Naive B cell (primary cell): ENCODE results near the gene NFASC. TPM values are rescaled to one million over a fixed set of nuclear protein-coding genes. Genes with fewer than 3 reads are reported as not detected.

Experiments
- ATAC-seq, 2 donors: fragments of 150-1000 bp; cut with Tn5 transposase; 2 replicates each; pipeline ENCODE4 v1.10.0; 2021; ENCODE audit warnings: low read depth in 2 of 2, mild to moderate bottlenecking in 2 of 2, moderate library complexity in 2 of 2
- DNase-seq: peaks from one replicate; pipeline ENCODE4 v3.0.0; 2022
- H3K27ac Mint-ChIP-seq, 6 donors: one replicate each; pipeline ENCODE4 v1.8.0; 2020 to 2022; ENCODE audit warnings: mild to moderate bottlenecking in 6 of 6, mixed read lengths in 6 of 6, moderate library complexity in 5 of 6, inconsistent platforms in 2 of 6
- H3K27me3 Mint-ChIP-seq, 3 donors: one replicate each; pipeline ENCODE4 v1.8.0; 2021 to 2022; ENCODE audit warnings: mixed read lengths in 3 of 3, mild to moderate bottlenecking in 1 of 3
- H3K36me3 Mint-ChIP-seq, 2 donors: one replicate each; pipeline ENCODE4 v1.8.0; 2020 to 2022; ENCODE audit warnings: mixed read lengths in 2 of 2, inconsistent platforms in 1 of 2, mild to moderate bottlenecking in 1 of 2
- H3K4me1 Mint-ChIP-seq, 3 donors: one replicate each; pipeline ENCODE4 v1.8.0; 2020 to 2022; ENCODE audit warnings: mixed read lengths in 3 of 3, inconsistent platforms in 1 of 3, mild to moderate bottlenecking in 1 of 3, moderate library complexity in 1 of 3
- H3K4me3 Mint-ChIP-seq, 8 donors: one replicate each; pipeline ENCODE4 v1.8.0; 2020 to 2022; ENCODE audit warnings: mild to moderate bottlenecking in 8 of 8, mixed read lengths in 8 of 8, moderate library complexity in 8 of 8, inconsistent platforms in 2 of 8
- H3K9me3 Mint-ChIP-seq, 7 donors: one replicate each; pipeline ENCODE4 v1.8.0; 2020 to 2022; ENCODE audit warnings: mixed read lengths in 7 of 7, mild to moderate bottlenecking in 5 of 7, inconsistent platforms in 2 of 7, moderate library complexity in 1 of 7
- polyA plus RNA-seq, 6 donors: library from polyadenylated mRNA; unstranded; fragments of 300-500 nt; fragmentation: Illumina TruSeq; gene quantifications; one replicate each; pipeline ENCODE4 v1.2.3, GENCODE V29; 2021; ENCODE audit warnings: low read depth in 6 of 6

NFASC gene
- polyA plus RNA-seq, 6 donors from 2014 or later: 0.04 TPM; not detected in 5

DNA sequence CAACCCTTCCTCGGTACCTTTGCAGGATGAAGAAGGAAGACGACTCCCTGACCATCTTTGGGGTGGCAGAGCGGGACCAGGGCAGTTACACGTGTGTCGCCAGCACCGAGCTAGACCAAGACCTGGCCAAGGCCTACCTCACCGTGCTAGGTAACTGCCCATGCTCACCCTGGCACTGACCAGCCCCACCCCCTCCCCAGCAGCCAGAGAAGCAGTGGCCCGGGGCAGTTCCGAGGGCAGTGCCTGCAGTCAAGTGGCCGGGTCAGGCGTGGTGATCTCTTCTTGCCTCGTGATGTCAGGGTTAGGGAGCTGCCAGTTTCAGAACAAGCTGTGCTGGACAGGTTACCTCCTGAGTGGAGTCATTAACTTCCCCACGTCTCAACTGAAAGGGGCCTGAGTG is 106.0 kb downstream of the NFASC start:
- Mint-ChIP-seq H3K4me3 (no peak overlapping the region), H3K27ac (no peak overlapping the region), H3K27me3 (peaks cover 13 to 42% (median 38%) of the 10 kb centered on the region in 3 donors), H3K9me3 (no peaks in the 10 kb centered on the region), H3K36me3 (no peaks in the 10 kb centered on the region), H3K4me1 (peaks cover 22 to 28% (median 24%) of the 10 kb centered on the region in 3 donors)
- DNase-seq (no peak), ATAC-seq (no peak)

DNA sequence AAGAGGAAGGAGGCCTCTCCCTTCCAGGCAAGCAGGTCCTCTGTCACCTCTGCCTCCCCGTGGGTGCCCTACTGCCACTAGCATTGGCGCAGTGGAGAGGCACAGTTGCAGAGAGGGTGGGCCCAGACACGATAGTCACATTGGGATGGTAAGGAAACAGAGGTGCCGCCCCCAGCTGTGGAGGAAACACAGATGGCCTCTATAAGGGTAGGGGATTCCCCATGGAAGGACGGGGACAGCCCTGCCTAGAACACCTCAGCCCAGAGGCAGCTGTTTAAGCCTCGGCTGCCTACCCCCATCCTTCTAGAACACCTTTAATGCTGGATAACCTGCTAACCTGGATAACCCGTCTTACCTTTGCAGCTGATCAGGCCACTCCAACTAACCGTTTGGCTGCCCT is 106.7 kb downstream of the NFASC start:
- peak; percentile 48 for DNase-seq
- H3K27me3 Mint-ChIP-seq: peaks cover 19 to 44% (median 32%) of the 10 kb centered on the region in 3 donors

DNA sequence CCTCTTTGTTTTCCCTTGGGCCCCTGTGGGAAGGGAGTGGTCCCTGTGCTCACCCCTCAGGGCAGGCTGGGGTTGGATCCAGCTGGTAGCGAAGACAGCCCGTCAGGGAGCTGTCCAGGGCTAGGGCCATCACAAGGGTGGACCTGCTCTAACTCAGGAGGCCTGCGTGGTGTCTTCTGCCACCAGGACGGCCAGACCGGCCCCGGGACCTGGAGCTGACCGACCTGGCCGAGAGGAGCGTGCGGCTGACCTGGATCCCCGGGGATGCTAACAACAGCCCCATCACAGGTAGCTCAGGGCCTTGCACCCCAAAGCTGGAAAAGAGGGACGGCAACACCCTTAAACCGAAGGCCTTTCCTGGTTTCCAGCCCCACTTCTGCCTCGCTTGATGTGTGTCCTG is 108.1 kb downstream of the NFASC start:
- Mint-ChIP-seq H3K4me1 (peaks cover 30 to 34% (median 32%) of the 10 kb centered on the region in 3 donors), H3K27me3 (peaks cover 28 to 43% (median 32%) of the 10 kb centered on the region in 3 donors), H3K27ac (no peak overlapping the region), H3K4me3 (no peak overlapping the region), H3K36me3 (no peaks in the 10 kb centered on the region), H3K9me3 (no peaks in the 10 kb centered on the region)
- DNase-seq (no peak), ATAC-seq (no peak)

More for the DNA sequence above, 106.7 kb downstream of the NFASC start:
- Mint-ChIP-seq H3K4me1 (peaks cover 19 to 22% (median 20%) of the 10 kb centered on the region in 3 donors), H3K36me3 (no peaks in the 10 kb centered on the region), H3K4me3 (peak overlapping the region in 1 of 8 donors; percentile 69), H3K9me3 (no peaks in the 10 kb centered on the region), H3K27ac (no peak overlapping the region)
- ATAC-seq: peak; percentile 66 to 73

DNA sequence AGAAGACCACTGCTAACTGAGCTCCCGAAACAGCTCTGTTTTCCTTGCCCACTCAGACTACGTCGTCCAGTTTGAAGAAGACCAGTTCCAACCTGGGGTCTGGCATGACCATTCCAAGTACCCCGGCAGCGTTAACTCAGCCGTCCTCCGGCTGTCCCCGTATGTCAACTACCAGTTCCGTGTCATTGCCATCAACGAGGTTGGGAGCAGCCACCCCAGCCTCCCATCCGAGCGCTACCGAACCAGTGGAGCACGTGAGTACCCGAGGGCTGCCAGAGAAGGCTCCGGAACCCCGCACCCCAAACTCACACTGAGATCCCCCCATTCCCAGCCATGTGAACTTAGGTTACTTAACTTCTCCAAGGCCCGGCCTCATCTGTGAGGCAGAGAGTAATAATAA is 108.6 kb downstream of the NFASC start:
- H3K27ac Mint-ChIP-seq: no peak overlapping the region
- H3K27me3 Mint-ChIP-seq: peaks cover 28 to 38% (median 30%) of the 10 kb centered on the region in 3 donors
- H3K9me3 Mint-ChIP-seq: no peaks in the 10 kb centered on the region
- no peaks in the 10 kb centered on the region for H3K36me3 Mint-ChIP-seq
- H3K4me3 Mint-ChIP-seq: no peak overlapping the region
- ATAC-seq (no peak), DNase-seq (no peak)
- H3K4me1 Mint-ChIP-seq: peaks cover 30 to 34% (median 32%) of the 10 kb centered on the region in 3 donors

DNA sequence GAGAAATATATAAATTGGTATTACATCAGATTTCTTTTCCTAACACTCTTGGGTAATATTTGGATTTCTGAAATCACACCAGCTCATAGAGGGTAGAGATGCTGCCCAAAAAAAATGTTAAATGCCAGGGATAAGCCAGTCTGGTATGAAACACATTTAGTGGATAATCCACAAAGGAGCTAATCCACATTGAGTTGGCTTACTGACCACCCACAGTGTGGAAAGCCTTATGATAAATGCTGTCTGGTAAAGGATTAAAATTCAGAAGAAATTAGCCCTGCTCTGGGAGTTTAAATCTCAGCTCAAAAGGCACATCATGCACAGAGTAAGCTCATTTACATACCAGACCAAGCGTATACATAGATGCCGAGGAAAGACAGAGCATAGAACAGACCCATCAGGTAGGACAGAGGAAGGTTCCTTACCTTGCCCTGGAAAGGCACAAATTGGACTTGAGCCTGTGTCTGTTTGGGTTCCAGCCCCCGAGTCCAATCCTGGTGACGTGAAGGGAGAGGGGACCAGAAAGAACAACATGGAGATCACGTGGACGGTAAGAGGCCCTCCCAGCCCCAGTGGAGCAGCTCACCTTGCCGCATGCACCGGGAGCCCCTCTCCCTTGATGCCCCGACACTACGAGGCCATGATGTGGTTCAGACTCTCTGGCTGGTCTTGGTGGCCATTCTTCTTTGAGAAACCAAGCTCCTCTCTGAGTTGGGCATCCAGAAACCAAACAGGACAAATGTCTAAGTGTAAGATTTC is 109.4 kb downstream of the NFASC start:
- no peaks in the 10 kb centered on the region for H3K36me3 Mint-ChIP-seq
- peak overlapping the region in 1 of 6 donors; percentile 58 for H3K27ac Mint-ChIP-seq
- ATAC-seq (no peak), DNase-seq (no peak)
- H3K4me3 Mint-ChIP-seq: no peak overlapping the region
- peaks cover 28 to 38% (median 32%) of the 10 kb centered on the region in 3 donors for H3K27me3 Mint-ChIP-seq
- no peaks in the 10 kb centered on the region for H3K9me3 Mint-ChIP-seq
- H3K4me1 Mint-ChIP-seq: peaks cover 30 to 34% (median 32%) of the 10 kb centered on the region in 3 donors

DNA sequence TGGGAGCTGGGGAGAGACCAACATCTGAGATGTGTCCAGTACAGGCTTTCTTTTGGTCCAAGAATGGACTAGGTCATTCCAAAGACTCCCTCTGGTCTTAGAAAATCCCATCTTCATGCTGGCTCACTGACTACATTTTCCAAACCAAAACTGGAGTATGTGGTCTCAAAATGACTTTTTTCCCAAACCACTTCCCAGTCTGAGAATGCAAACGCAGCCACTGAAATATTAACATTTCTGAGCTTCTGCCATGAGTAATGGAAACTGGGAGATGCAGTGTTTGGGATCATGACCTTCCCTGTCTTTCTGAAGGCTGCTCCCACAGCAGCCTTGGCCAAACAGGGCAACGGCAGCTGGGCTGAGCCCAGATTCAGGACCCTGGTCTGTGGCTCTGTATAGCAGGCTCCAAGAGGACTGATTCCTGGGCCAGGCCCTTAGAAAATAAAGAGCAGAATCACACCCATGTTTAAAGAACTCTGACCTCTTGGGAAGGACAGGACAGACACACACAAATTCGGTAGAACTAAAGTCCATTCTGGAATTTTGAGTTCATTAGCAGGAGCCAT is 110.3 kb downstream of the NFASC start:
- Mint-ChIP-seq H3K9me3 (no peaks in the 10 kb centered on the region), H3K4me1 (peaks cover 26 to 32% (median 28%) of the 10 kb centered on the region in 3 donors), H3K36me3 (no peaks in the 10 kb centered on the region), H3K27ac (no peak overlapping the region), H3K27me3 (peaks cover 24 to 30% (median 29%) of the 10 kb centered on the region in 3 donors), H3K4me3 (no peak overlapping the region)
- DNase-seq (no peak), ATAC-seq (no peak)

DNA sequence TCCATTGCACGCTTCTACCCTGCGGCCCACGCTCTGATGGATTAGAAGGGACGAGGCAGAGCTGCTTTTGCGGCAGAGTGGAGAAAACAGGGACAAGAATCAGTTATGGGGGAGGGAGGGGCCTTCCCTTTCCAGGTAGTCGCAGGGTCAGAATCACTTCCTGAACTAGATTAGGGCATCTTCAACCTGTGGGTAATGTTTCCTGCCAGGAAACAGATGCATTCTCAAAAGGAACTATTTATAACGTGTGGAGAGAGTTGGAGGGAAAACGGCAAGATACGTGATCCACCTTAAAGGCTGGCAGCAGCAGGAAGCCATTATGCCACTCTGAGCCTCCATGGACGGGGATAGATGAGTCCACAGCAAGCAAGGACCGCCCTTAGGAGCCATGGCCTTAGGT is 112.5 kb downstream of the NFASC start:
- peaks cover 10 to 15% (median 14%) of the 10 kb centered on the region in 3 donors for H3K4me1 Mint-ChIP-seq

DNA sequence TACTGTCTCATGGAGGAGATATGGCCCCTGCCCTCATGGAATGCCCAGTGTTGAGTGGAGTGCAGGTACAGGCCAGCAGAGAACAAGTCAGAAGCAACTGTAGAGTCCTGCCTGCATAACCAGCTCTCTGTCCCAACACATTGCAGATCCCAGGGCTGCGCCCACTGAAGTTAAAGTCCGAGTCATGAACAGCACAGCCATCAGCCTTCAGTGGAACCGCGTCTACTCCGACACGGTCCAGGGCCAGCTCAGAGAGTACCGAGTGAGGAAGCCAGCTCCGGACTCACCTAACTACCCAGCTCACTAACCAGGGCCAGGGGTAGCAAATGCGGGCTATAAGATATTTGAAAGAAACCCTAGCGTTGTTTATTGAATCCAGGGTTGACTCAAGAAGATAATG is 113.2 kb downstream of the NFASC start:
- Mint-ChIP-seq H3K9me3 (no peaks in the 10 kb centered on the region), H3K27ac (no peak overlapping the region), H3K36me3 (no peaks in the 10 kb centered on the region), H3K27me3 (peaks cover 17 to 30% (median 22%) of the 10 kb centered on the region in 3 donors), H3K4me3 (no peak overlapping the region), H3K4me1 (peaks cover 11 to 15% (median 15%) of the 10 kb centered on the region in 3 donors)
- DNase-seq: no peak
- no peak for ATAC-seq

More for the DNA sequence above, 112.5 kb downstream of the NFASC start:
- Mint-ChIP-seq H3K27me3 (peaks cover 17 to 26% (median 23%) of the 10 kb centered on the region in 3 donors), H3K9me3 (no peaks in the 10 kb centered on the region), H3K36me3 (no peaks in the 10 kb centered on the region), H3K4me3 (peak overlapping the region in 2 of 8 donors; percentile 42 to 46), H3K27ac (no peak overlapping the region)
- ATAC-seq (peak in 1 of 2 donors; percentile 27), DNase-seq (no peak)

DNA sequence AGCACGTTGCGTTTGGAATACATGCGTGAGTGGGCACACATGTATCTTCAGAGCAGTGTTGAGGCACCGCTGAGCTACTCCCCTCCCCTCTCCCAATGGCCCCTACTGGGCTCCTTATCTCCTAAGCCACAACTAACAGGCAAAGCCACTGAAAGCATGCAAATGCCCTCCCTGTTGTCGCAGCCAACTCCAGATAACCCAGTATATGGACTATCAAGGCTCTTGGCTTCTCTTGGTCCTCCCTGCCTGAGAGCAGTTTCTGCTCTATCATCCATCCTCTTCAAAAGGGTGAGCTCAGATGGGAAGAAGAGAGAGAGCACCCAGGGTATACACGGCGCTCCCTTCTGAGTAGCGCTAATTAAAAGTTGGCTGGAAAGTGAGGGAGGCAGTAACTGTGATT is 113.8 kb downstream of the NFASC start:
- H3K4me1 Mint-ChIP-seq: peaks cover 14 to 21% (median 17%) of the 10 kb centered on the region in 3 donors

DNA sequence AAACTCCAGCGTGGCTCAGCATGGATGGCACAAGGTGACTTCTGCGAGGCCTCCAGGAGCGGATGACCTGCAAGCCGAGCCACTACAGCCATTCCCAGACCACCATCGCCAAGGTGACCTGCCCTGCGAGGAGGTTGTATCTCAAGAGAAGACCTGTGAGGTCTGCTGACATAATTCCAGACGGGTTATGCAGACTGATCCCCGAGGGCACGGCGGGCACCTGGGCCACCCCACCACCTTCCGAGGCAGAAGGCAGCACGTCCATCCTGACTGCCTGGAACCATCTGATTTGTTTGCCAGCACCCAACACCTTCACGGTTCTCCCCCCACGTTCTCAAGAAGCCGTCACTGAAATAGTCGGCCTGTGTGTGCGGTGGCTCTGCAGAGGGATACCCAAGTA is 115.5 kb downstream of the NFASC start:
- Mint-ChIP-seq H3K4me1 (peaks cover 17 to 25% (median 19%) of the 10 kb centered on the region in 3 donors), H3K9me3 (no peaks in the 10 kb centered on the region), H3K27me3 (peaks cover 13 to 25% (median 22%) of the 10 kb centered on the region in 3 donors), H3K27ac (no peak overlapping the region), H3K36me3 (no peaks in the 10 kb centered on the region), H3K4me3 (no peak overlapping the region)
- ATAC-seq (no peak), DNase-seq (no peak)

More for the DNA sequence above, 113.8 kb downstream of the NFASC start:
- no peak for ATAC-seq
- H3K9me3 Mint-ChIP-seq: no peaks in the 10 kb centered on the region
- DNase-seq: no peak
- H3K27me3 Mint-ChIP-seq: peaks cover 17 to 30% (median 22%) of the 10 kb centered on the region in 3 donors
- no peak overlapping the region for H3K27ac Mint-ChIP-seq
- no peak overlapping the region for H3K4me3 Mint-ChIP-seq
- H3K36me3 Mint-ChIP-seq: no peaks in the 10 kb centered on the region

DNA sequence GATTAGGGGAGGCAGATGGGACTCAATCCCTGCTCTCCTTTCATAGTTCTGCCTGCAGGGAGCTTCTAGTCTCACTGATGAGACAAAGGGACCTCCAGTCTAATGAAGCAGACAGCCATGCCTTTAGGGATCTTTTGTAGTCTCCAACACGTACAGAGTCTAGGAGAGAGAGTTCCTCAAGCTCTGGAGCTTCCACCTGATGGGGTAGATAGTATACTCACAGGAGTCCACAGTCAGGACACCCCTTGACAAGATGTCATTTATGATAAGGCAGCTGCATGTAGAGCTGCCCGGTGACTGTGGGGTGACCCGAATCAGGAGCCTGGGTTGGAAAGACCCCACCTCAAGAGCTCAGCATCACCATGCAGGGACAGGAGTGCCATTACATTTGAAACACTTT is 117.0 kb downstream of the NFASC start:
- H3K4me1 Mint-ChIP-seq: peaks cover 21 to 36% (median 25%) of the 10 kb centered on the region in 3 donors
- H3K9me3 Mint-ChIP-seq: no peaks in the 10 kb centered on the region
- DNase-seq: no peak
- H3K36me3 Mint-ChIP-seq: no peaks in the 10 kb centered on the region
- H3K27me3 Mint-ChIP-seq: peaks cover 9 to 18% (median 12%) of the 10 kb centered on the region in 3 donors
- ATAC-seq: no peak
- no peak overlapping the region for H3K4me3 Mint-ChIP-seq
- no peak overlapping the region for H3K27ac Mint-ChIP-seq

DNA sequence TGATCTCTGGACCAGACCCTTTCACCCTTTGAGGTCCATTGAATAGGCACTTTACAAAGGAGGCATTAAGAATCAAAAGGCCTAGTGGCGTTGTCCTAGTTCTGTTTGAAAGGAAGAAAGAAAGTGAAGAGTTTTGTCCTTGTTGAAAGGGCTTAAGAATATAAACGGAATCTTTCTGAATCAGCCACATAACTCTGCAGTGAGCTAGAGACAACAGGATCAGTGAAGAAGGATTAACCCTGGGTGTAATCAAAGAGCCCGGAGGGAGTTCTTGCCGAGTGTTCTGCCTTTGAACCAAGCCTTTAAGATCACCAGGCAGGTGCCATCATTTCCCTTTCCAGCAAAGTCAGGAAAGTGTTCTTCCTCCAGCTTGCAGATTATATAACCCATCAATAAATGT is 117.5 kb downstream of the NFASC start:
- DNase-seq (no peak), ATAC-seq (no peak)
- H3K4me3 Mint-ChIP-seq: no peak overlapping the region
- peaks cover 21 to 35% (median 25%) of the 10 kb centered on the region in 3 donors for H3K4me1 Mint-ChIP-seq
- no peaks in the 10 kb centered on the region for H3K36me3 Mint-ChIP-seq
- peaks cover 5 to 13% (median 9%) of the 10 kb centered on the region in 3 donors for H3K27me3 Mint-ChIP-seq
- peaks cover 0 to 1% (median 0%) of the 10 kb centered on the region in 7 donors for H3K9me3 Mint-ChIP-seq
- no peak overlapping the region for H3K27ac Mint-ChIP-seq

DNA sequence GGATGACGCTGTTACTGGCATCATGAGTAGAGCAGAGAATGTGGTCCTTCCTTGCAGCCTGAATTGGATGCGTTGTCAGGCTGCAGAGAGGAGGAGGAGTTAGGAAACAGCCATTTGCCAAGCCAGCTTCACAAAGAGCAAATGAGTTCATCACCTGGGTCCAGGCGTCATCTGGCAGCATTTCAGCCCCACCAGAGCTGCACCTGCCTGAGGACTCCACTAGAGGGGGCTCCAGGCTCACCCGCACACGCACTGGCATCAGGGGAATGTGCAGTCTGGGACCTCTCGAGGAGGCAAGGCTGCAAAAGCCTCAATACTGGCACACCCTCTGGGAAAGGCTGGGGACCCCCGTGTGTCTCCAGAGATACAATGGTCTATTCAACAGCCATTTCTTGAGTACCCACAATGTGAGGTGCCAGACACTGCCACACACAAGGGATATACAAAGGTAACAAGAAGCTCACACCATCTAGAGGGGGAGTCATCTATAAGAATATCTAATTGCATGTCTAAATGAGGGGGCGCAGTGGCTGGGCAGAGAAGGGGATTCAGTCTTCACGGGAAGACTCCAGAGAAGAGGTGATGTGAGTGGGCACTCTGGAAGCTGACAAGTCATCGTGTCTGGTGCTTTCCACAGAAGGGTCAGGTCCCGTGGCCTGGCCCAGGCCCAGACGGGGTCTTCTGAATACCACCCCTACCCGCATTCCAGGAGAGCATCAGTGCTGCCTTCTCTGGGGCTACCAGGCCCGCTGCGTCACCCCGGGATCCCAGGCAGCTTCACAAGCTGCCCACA is 118.8 kb downstream of the NFASC start:
- ATAC-seq (peak; percentile 32 to 49), DNase-seq (peak; percentile 47)
- Mint-ChIP-seq H3K27me3 (peaks cover 5 to 11% (median 9%) of the 10 kb centered on the region in 3 donors), H3K4me3 (no peak overlapping the region), H3K9me3 (peaks cover 0 to 2% (median 0%) of the 10 kb centered on the region in 7 donors), H3K4me1 (peaks cover 20 to 29% (median 20%) of the 10 kb centered on the region in 3 donors), H3K27ac (peak overlapping the region in 2 of 6 donors; percentile 17 to 83), H3K36me3 (no peaks in the 10 kb centered on the region)
